A673 (cell line): ENCODE results near the gene WLS.

Source experiments
- EZH2 ChIP-seq: fragments of 200-600 bp; sonication (generic); IDR thresholded peaks from 2 replicates; pipeline ENCODE4 v1.6.1; 2017; ENCODE audit warnings: borderline replicate concordance, low read depth, mild to moderate bottlenecking, mixed read lengths, antibody characterized with exemption, low read length; ENCODE audit not compliant: poor library complexity, severe bottlenecking
- TF ChIP-seq, protein P1 (sequence below): fragments of 300-800, 200-600 bp; sonication (generic); conservative IDR thresholded peaks from 2 replicates; pipeline ENCODE4 v1.5.1; 2017; ENCODE audit warnings: low read depth, mild to moderate bottlenecking, antibody characterized with exemption, low read length, moderate library complexity, mixed read lengths

DNA sequence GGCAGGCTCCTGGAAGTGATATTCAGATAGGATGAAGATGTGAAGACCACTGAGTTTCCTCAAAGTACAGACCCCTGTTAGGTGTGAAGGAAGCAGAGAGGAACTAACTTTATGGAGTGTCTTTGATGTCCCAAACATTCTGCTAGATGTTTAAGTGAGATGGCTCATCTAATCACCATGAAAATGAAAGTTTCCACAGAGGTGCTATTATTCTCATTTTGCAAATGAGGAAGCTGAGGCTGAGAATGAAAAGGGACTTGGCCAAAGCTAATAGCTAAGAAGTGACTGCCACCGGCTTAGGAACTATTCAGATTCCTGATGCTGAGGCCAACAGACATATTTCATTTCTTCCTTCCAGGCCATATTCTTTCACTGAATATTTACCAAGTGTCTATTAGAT, 45.9 kb upstream of the WLS start:
- TF ChIP-seq, protein P1, sequence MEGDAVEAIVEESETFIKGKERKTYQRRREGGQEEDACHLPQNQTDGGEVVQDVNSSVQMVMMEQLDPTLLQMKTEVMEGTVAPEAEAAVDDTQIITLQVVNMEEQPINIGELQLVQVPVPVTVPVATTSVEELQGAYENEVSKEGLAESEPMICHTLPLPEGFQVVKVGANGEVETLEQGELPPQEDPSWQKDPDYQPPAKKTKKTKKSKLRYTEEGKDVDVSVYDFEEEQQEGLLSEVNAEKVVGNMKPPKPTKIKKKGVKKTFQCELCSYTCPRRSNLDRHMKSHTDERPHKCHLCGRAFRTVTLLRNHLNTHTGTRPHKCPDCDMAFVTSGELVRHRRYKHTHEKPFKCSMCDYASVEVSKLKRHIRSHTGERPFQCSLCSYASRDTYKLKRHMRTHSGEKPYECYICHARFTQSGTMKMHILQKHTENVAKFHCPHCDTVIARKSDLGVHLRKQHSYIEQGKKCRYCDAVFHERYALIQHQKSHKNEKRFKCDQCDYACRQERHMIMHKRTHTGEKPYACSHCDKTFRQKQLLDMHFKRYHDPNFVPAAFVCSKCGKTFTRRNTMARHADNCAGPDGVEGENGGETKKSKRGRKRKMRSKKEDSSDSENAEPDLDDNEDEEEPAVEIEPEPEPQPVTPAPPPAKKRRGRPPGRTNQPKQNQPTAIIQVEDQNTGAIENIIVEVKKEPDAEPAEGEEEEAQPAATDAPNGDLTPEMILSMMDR = no peak
- no peak for TF ChIP-seq EZH2
